Activated T-cell treated with anti-CD3 and anti-CD28 coated beads, Interleukin-2, amount 50 U/mL, for 48 hours (primary cell): Measurements from ENCODE around the gene BCORL1.

ENCODE experiments used
- DNase-seq, 2 experiments: peaks; one replicate each; pipeline ENCODE4 v3.0.0-alpha.2; 2020

The BCORL1 gene

DNA sequence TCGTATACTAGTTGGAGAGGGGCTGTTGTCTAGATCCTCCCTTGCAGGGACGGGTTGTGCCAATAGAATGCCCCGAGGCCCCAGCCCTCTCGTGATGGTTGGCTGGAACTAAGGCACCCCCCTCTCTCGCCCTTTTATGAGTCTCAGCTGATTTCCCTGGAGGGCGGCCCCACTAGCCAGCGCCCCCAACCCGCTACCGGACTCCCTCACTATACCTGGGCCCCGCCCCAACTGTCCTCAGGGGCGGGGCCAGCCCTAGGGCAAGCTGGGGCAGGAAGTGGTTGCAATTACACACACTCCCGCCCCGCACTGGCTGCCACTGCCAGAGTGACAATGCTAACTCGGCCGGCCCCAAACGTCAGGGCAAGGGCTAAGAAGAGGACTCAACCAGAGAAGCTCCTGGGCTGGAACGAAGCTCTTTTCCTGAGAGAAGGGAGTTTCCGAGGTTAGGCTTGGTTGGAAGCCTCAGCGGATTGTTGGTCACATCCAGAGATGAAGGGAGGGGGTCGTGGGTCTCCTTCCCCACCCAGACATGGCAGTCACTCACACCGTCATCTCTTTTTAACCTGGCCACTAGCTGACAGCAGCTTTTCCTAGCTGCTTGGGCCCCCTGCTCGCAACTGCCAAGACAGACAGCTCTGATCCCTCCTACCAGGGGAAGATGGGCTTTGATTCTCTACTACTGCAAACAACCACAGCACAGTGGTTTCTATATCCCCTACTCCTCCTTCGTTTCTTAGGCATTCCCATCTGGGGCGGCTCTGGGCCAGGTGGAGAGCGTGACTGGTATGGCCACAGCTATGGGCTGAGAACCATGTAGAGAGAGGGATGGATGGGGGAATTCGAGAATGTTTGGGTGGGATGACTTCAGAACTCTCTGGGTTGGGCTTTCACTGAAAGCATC lies 21.0 kb upstream of the BCORL1 start:
- peak; percentile 80 for DNase-seq

DNA sequence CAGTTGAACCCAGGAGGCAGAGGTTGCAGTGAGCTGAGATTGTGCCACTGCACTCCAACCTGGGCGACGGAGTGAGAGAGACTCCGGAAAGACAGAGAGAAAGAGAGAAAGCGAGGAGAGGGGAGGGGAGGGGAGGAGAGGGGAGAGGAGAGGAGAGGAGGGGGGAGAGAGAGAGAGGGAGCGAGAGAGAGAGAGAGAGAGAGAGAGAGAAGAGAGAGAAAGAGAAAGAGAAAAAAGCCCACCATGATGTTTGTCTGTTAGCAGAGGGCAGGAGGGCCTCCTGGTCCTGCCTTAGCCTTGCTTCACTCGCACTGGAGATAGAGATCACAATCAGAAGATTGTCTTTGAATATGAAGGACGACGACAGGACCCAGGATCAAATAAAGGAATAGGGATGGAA lies 18.7 kb upstream of the BCORL1 start:
- no peak for DNase-seq

DNA sequence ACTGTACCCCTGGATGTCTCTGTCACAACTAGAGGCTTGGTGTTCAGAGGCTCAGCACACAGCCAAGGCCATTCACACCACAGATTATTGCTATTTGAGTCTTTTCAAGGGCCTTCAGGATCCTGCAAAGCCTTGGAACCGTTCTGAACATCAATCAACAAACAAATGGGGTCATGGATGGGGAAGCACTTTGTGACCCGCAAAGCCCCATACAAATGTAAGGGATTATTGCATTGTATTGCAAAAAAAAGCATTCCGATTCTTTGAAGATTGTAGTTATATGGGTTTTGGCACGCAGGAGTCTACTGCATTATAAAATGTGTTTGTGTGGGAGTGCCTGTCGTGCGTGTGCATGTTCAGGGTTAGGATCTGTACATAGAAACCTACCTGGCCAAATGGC lies 17.3 kb upstream of the BCORL1 start:
- DNase-seq: no peak

DNA sequence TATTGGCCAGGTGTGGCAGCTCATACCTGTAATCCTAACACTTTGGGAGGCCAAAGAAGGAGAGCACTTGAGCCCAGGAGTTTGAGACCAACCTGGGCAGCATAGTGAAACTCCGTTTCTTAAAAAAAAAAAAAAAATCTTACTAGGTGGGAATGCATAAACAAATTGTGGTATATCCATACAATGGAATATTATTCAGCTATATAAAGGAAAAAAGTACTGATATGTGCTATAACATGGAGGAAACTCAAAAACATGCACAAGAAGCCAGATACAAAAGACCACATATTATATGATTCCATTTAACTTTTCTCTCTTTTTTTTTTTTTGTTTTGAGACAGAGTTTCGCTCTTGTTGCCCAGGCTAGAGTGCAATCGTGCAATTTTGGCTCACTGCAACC lies 13.5 kb upstream of the BCORL1 start:
- DNase-seq: no peak

DNA sequence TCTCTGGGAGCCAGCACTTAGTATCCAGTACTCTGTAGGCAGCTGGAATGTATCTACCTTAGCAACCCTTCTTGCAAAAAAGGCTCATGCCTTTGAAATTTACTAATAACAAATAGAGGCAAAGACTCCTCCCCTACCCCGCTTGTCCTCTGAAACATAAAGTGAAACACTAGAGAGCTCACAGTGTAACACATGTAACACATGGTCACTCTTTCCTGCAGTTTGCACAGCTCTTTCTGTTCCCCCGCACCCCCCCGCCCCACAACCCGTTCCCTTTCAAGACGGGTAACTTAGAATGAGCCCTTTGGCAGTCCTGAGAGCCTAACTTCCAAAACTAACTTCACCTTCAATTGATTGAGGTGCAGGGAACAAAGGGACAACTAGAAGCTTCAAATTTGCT lies 6.0 kb upstream of the BCORL1 start:
- no peak for DNase-seq

- no peak for DNase-seq
Measured at GRCh38 chrX:129979207-129979920, 3.1 kb upstream of the BCORL1 start.

- peak; percentile 28 to 41 for DNase-seq
Measured at GRCh38 chrX:129980001-129980401, 2.4 kb upstream of the BCORL1 start.

DNA sequence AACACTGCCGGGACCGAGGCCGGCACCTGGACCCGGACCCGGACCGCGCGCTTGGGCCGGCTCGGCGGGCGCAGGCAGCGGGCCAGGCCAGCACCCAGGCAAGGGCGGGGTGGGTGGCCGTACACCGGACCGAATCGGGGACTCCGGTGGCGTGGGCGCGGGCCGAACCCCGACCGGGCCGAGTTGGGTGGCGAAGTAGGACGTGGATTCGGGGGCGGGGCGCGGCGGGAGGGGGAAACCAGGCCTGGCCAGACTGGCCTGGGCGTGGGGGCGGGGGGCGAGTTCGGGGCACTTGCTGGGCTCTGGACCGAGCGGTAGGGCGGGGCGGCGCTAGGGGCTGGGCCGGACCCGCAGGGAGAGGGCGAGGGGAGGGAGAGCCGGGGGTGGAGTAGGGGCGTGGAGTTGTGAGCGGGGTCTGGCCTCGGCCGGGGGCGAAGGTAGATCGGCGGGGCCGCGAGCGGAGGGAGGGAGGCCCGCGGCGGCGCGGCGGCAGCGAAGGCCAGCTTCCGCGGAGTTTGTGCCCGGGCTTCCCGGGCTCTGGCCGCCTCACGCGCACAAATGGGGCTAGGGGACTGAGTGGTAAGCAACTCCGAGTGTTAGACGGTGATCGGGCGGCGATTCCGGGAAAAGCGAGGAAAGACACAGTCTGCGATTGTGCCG lies 1.8 kb upstream of the BCORL1 start:
- DNase-seq: peak; percentile 24 to 46

GRCh38 chrX:129981200-129981553 lies 1.3 kb upstream of the BCORL1 start:
- peak in 1 of 2 experiments; percentile 24 for DNase-seq

DNA sequence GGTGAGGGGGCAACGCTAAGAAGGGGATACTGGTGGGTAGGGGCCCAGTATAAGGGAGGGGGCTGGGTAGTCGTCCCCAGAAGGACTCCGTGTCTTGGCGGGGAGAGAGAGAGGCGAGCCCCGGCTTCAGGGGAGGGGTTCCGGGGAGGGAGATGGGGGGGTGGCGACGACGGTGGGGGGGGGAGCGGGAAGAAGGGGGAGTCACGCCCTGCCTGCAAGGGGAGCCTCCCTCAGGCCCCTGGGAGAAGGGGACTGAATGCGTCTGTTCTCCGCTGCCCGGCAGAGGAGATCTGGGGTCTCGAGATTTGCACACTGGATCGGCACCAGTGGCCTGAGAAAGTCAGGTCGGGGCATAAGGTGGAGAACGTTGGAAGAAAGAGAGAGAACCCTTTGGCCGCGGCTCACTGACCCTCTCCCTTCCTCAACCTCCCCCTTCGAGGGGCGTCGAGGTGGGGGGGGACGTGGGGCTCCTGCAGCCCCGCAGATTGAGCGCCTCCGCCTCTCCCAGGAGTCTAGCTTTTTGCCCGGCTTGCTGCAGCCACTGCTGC lies 609 bp upstream of the BCORL1 start:
- peak in 1 of 2 experiments; percentile 17 for DNase-seq

GRCh38 chrX:129983575-129984110 lies 1.2 kb downstream of the BCORL1 start:
- DNase-seq: peak; percentile 21 to 25

- peak; percentile 37 to 49 for DNase-seq
Measured at GRCh38 chrX:129984111-129984958, 1.9 kb downstream of the BCORL1 start.

DNA sequence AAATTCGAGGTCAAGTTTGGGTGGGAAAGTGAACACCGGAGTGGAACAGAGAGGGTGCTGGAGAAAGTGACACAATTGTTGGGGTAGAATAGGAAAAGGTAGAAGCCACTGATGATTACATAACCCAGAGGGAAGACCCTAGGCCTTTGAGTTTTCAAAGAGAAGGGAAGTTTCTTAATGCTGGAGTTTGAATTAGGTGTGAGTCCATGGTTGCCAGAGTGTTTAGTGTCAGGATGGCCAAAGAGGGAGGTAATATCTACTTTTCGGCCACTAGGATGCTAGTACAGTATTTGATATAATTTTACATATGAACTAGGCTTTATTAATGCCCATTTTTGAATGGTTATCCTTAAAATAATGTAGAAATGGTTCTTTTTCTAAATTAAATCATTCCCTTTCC lies 5.4 kb downstream of the BCORL1 start:
- DNase-seq: no peak

GRCh38 chrX:129992181-129992580 lies 9.7 kb downstream of the BCORL1 start:
- DNase-seq: no peak

DNA sequence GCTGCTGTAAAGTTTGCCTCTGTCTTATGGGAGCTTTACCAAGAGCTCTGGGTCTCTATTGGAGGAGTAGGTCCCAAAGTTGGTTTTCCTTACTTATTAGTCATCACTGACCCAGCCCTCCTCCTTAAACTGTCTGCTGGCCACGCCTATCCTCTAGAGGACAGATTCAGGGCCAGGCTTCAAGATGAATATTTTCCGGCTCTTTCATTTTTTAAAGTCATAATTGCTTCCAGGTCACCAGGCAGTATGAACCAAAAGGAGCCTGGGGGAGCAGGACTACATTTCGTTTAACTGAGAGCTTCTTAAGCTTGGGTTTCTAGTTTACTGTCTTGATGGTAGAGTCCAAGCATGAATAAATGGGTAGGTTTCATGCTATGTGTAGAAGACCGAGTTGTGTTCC lies 13.7 kb downstream of the BCORL1 start:
- no peak for DNase-seq

GRCh38 chrX:129997086-129997485 lies 14.7 kb downstream of the BCORL1 start:
- DNase-seq: no peak

DNA sequence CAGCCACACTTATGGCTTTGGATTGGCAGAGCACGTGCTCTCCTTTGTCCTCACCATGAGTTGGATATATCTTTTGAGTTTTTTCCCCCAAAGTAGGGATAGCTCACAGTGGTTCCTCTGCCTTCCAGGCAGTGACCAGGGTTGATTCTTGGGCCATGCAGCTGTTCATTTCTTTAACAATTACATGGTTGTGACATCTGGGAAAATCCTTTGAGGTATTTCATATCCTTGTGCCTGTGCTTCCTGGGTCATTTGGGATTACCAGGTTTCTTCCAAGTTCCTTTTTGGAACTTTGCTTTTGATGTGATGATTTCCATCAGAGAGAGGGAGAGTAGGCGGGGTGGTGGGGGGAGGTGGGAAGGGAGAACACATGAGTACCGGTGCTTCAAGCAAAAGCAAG lies 15.6 kb downstream of the BCORL1 start:
- DNase-seq: no peak

GRCh38 chrX:130001893-130002292 lies 19.5 kb downstream of the BCORL1 start:
- no peak for DNase-seq

DNA sequence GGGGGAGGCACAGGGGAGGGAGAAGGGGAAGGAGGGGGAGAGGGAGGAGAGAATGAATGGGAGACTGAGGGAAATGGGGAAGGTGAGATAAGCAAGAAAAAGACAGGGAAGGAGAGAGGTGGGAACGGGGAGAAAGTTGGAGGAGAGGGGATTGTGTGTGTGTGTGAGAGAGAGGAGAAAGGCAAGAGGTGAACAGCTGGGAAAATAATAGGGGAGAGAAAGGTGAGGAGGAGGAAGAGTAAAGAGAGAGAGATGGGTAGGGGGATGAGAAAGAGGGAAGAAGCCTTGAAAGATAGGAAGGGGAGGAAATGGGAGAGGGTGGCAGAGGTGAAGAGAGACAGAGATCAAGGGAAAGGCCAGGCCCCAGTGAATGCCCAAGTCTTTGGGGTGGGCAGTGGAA lies 20.1 kb downstream of the BCORL1 start:
- DNase-seq: no peak

- DNase-seq: no peak
Measured at GRCh38 chrX:130005089-130005807, 22.8 kb downstream of the BCORL1 start.

- no peak for DNase-seq
Measured at GRCh38 chrX:130009658-130010223, 27.3 kb downstream of the BCORL1 start.
